Panc1 (cell line): Measurements from ENCODE around the gene NEUROD4.

Experiments
- POLR2AphosphoS5 ChIP-seq: IDR thresholded peaks from 2 replicates; pipeline ENCODE4 v1.6.1; 2012; ENCODE audit warnings: mild to moderate bottlenecking, low read depth, low read length, moderate library complexity
- SIN3A ChIP-seq: IDR thresholded peaks from 2 replicates; pipeline ENCODE4 v1.6.1; 2012; ENCODE audit warnings: low read depth, mild to moderate bottlenecking, low read length, moderate library complexity, borderline replicate concordance; ENCODE audit not compliant: insufficient read depth
- TCF7L2 ChIP-seq: IDR thresholded peaks from 2 replicates; pipeline ENCODE4 v1.6.1; 2011; ENCODE audit warnings: mild to moderate bottlenecking, low read depth, low read length, inconsistent platforms
- TF ChIP-seq, protein P1 (sequence below): fragments of 450-650 bp; IDR thresholded peaks from 2 replicates; pipeline ENCODE4 v1.5.1; 2017; ENCODE audit warnings: mild to moderate bottlenecking
- TF ChIP-seq, protein P2 (sequence below), 2 experiments: IDR thresholded peaks; 2 replicates each; pipeline ENCODE4 v1.6.1; 2011 to 2012; ENCODE audit warnings: low read depth in 2 of 2, control low read depth in 1 of 2, low read length in 1 of 2, mild to moderate bottlenecking in 1 of 2, moderate library complexity in 1 of 2; ENCODE audit not compliant: insufficient read depth in 1 of 2

DNA sequence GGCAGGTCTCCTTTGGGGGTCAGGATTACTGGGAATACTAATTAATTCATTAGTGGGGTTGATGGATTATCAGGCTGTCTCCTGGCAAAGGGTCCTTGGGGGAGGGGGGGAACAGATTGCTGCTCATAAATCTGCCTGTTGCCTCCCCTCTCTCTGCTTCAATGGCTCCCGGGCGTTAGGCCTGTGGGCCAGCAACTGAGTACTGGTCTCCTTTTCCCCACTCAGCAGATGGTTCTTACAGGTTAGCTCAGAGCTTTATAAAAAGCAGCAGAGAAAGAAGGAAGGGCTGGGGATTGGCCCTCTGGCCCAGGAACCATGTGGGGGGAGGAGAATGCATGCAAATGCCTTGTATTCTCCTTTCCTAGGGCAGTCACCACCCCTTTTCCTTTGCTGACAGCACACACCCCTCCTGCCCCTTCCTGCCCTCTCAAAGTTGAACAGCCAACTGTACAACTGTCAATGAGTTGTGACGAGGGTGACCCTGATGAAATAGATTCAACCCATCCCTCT, 2.3 kb upstream of the NEUROD4 start:
- TF ChIP-seq, protein P1, sequence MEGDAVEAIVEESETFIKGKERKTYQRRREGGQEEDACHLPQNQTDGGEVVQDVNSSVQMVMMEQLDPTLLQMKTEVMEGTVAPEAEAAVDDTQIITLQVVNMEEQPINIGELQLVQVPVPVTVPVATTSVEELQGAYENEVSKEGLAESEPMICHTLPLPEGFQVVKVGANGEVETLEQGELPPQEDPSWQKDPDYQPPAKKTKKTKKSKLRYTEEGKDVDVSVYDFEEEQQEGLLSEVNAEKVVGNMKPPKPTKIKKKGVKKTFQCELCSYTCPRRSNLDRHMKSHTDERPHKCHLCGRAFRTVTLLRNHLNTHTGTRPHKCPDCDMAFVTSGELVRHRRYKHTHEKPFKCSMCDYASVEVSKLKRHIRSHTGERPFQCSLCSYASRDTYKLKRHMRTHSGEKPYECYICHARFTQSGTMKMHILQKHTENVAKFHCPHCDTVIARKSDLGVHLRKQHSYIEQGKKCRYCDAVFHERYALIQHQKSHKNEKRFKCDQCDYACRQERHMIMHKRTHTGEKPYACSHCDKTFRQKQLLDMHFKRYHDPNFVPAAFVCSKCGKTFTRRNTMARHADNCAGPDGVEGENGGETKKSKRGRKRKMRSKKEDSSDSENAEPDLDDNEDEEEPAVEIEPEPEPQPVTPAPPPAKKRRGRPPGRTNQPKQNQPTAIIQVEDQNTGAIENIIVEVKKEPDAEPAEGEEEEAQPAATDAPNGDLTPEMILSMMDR, result no peak
- TF ChIP-seq SIN3A (no peak), POLR2AphosphoS5 (no peak), TCF7L2 (no peak)
- TF ChIP-seq, protein P2, sequence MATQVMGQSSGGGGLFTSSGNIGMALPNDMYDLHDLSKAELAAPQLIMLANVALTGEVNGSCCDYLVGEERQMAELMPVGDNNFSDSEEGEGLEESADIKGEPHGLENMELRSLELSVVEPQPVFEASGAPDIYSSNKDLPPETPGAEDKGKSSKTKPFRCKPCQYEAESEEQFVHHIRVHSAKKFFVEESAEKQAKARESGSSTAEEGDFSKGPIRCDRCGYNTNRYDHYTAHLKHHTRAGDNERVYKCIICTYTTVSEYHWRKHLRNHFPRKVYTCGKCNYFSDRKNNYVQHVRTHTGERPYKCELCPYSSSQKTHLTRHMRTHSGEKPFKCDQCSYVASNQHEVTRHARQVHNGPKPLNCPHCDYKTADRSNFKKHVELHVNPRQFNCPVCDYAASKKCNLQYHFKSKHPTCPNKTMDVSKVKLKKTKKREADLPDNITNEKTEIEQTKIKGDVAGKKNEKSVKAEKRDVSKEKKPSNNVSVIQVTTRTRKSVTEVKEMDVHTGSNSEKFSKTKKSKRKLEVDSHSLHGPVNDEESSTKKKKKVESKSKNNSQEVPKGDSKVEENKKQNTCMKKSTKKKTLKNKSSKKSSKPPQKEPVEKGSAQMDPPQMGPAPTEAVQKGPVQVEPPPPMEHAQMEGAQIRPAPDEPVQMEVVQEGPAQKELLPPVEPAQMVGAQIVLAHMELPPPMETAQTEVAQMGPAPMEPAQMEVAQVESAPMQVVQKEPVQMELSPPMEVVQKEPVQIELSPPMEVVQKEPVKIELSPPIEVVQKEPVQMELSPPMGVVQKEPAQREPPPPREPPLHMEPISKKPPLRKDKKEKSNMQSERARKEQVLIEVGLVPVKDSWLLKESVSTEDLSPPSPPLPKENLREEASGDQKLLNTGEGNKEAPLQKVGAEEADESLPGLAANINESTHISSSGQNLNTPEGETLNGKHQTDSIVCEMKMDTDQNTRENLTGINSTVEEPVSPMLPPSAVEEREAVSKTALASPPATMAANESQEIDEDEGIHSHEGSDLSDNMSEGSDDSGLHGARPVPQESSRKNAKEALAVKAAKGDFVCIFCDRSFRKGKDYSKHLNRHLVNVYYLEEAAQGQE (IDR thresholded peaks at IDR 0.05; ENCODE audit: insufficient read depth in 1 of 2, low read depth in 2 of 2, low read length in 1 of 2), result no peak
